Activated CD4-positive, alpha-beta T cell treated with anti-CD3 and anti-CD28 coated beads for 4 hours (primary cell): ENCODE results near the gene HES2.
"Not testable (repeated sequence)": the region's sequence is repeated elsewhere in the genome, so short reads cannot be mapped to it uniquely, and the experiment has no call there.

ENCODE experiments used
- DNase-seq, 2 donors: peaks; one replicate each; pipeline ENCODE4 v3.0.0-alpha.2; 2020

HES2 gene

GRCh38 chr1:6384135-6384534 is 35.6 kb downstream of the HES2 start:
- no peak for DNase-seq

DNA sequence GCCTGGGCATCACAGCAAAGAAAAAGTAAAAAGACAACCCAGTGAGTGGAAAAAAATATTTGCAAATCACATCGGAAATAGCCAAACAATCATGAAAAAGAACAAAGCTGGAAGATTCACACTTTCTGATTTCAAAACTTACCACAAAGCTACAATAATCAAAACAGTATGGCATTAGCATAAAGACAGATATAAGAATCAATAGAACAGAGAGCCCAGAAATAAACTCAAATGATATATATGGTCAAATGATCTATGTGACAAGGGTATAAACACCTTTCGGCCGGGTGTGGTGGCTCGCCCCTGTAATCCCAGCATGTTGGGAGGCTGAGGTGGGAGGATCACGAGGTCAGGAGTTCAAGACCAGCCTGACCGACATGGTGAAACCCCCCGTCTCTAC is 39.7 kb downstream of the HES2 start:
- no peak for DNase-seq

DNA sequence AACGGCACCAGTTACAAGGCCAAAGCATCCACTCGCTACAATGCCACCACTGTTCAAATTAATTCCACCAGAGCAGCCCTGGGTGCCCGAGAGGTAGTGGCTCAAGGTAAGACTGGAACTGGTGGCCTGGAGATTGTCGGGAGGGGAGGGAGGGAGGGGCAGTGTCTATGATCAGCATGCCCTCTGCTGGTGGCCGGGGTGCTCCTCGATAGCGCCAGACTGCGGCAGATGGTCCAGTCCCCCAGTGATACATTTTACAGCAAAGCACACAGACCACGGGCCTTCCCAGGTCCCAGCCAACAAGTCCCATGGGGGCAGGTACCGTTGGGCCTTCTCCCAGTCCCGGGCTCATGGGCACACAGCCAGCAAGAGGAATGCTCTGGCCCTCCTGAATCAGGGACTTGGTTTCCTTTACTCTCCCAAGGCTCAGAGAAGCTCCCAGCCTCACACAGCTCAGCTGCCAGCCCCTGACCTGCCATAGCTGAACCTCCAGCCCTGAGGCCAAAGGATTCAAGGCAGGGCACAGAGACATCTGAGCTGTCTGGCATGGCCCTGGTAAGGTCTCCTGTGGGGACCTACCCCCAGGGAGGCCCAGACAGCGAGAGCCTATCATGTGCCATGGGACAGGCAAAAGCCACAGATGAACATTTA is 41.5 kb downstream of the HES2 start:
- no peak for DNase-seq

DNA sequence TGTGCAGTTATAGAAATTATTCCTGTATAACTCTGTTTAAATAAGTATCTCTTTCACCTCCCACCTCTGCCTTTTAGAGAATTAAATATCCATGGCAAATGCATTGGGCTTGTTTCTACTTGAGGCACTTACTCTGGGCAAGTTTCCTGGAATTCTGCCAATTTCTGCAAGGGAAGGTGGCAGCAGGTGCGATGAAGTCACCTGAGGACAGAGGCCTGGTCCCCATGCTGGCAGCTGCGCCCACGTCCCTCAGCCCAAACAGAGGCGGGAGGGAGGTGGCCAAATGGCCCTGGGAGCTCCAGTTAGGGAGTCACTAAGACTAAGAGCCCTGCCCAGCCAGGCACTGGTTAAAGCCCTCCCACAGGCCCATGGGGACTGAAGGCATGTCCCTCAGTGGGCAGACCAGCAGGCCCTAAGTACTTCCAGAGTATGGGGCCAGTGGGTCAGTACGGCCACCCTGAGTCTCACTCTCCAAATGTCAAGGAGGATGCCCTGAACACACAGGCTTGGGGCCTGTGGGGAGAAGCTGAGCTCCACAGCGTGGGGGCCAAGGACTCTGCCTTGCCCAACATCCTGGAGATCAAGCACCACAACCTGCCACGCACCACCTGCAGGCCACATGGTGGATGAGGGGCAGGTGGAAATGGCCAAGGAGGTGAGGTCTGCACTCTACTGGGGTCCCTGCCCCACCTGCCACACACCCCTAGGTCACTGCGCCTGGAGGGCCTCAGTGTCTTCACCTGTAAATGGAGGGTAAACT is 45.6 kb downstream of the HES2 start:
- no peak for DNase-seq

- not testable (repeated sequence) for DNase-seq
These were observed 47.5 kb downstream of the HES2 start for GRCh38 chr1:6372236-6372635.

GRCh38 chr1:6370006-6370405 is 49.7 kb downstream of the HES2 start:
- no peak for DNase-seq

DNA sequence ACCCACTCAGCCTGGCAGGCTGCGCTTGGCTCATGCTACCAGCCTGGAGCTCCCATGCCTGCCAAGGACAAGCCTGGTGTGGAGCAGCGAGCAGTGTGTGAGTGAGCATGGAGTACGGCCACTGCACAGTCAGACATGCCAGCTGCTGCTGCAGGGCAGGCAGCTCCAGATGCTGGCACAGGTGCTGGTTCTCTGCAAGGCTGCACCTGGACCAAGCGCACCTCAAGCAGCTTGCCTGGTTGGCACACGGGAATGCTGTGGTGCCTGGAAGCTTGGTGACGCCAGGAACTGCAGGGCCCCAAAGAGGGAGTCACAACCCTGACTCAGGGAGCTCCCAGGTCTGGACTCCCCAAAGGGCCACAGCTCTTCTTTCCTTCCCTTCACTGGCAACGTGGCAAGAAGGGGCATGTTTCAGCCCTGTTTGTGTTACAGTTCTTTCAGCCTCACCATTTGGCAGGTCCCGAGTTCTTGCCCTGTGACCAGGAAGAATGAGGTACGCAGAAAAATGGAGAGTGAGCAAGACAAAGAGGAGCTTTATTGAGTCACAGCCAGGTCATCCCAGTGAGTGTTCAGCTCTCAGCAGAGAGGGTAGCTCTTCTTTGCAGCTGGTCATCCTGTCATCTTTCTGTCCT is 52.2 kb downstream of the HES2 start:
- no peak for DNase-seq

GRCh38 chr1:6365047-6365446 is 54.7 kb downstream of the HES2 start:
- peak; percentile 36 to 41 for DNase-seq

GRCh38 chr1:6363085-6363884 is 56.4 kb downstream of the HES2 start:
- peak in 1 of 2 donors; percentile 28 for DNase-seq
